ENCODE measurements around the gene SDK1. TPM values are rescaled to one million over a fixed set of nuclear protein-coding genes. Genes with fewer than 3 reads are reported as not detected.

The SDK1 gene
- total and polyA plus RNA-seq, 7 donors: 0.31 to 2.4 (median 1.3) TPM

DNA sequence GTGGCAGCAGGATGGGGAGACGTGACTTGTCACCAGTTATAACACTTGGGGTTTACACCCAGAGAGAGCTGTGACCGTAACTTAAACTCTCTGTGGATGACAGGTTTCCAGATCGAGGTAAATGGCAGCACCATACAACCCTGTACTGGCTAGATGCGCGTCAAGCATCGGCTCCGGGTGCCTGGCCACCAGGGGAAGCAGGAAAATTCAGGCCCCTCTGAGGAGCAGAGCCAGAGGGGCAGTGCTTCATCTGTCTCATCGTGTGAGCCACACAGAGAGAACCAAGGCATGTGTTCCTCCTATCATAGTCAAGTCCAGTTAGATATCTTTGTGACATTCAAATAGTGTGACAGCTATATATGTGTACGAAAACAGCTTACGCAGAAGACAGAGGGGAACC, 728.9 kb downstream of the SDK1 start:
- H3K27ac ChIP-seq: no peak overlapping the region
- no peak overlapping the region for H3K4me3 ChIP-seq
- no peaks in the 10 kb centered on the region for H3K4me1 ChIP-seq
- H3K9me3 ChIP-seq: no peaks in the 10 kb centered on the region
- H3K27me3 ChIP-seq (ENCODE audit: insufficient read depth in 3 of 3, low read length in 2 of 3): no peaks in the 10 kb centered on the region
- intact Hi-C loops (cut with DNase I): no loop called here
- DNase-seq (no peak), ATAC-seq (no peak)
- no peaks in the 10 kb centered on the region for H3K36me3 ChIP-seq (ENCODE audit: insufficient read depth in 1 of 2, low read depth in 1 of 2)
- 92 to 93% (median 92%) methylated on average over 10 of the region's 10 CpGs for WGBS, 3 donors
- TF ChIP-seq, protein P1, sequence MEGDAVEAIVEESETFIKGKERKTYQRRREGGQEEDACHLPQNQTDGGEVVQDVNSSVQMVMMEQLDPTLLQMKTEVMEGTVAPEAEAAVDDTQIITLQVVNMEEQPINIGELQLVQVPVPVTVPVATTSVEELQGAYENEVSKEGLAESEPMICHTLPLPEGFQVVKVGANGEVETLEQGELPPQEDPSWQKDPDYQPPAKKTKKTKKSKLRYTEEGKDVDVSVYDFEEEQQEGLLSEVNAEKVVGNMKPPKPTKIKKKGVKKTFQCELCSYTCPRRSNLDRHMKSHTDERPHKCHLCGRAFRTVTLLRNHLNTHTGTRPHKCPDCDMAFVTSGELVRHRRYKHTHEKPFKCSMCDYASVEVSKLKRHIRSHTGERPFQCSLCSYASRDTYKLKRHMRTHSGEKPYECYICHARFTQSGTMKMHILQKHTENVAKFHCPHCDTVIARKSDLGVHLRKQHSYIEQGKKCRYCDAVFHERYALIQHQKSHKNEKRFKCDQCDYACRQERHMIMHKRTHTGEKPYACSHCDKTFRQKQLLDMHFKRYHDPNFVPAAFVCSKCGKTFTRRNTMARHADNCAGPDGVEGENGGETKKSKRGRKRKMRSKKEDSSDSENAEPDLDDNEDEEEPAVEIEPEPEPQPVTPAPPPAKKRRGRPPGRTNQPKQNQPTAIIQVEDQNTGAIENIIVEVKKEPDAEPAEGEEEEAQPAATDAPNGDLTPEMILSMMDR (IDR thresholded peaks at IDR 0.05): no peak

DNA sequence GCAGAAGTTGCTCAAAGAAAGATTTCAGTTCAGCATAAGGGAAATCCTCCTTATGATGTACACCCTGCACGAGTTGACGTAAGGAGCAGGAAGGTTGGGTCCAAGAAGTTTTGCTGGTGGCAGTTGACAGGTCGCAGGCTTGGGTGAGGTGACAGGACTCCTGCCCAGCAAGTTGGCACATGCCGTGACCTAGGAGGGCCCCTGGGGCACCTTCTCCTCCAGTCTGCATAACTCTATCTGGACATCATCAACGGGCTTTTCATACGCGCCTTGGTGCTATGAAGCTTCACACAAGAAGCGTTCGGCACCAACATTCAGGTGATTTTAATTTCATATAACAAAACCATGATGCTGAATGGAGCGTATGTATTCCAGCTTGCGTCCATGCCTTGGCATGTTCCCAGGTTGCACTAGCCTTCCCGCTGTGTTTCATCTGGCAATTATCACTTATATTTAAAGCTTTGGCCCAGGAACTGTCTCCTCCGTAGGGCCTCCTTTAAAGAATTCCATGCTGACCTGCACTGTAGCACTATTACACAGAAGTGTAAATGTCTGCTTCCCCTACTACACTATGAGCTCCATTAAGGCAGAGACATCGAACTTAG, 729.4 kb downstream of the SDK1 start:
- H3K27me3 ChIP-seq (ENCODE audit: insufficient read depth in 3 of 3, low read length in 2 of 3): no peaks in the 10 kb centered on the region
- TF ChIP-seq, protein P1 (IDR thresholded peaks at IDR 0.05): no peak
- no peak overlapping the region for H3K27ac ChIP-seq
- no peaks in the 10 kb centered on the region for H3K36me3 ChIP-seq (ENCODE audit: insufficient read depth in 1 of 2, low read depth in 1 of 2)
- DNase-seq: no peak
- no peaks in the 10 kb centered on the region for H3K4me1 ChIP-seq
- ATAC-seq: no peak
- intact Hi-C loops (cut with DNase I): no loop called here
- WGBS, 3 donors: 81 to 94% (median 92%) methylated on average over 14 of the region's 14 CpGs
- H3K4me3 ChIP-seq: no peak overlapping the region
- H3K9me3 ChIP-seq: no peaks in the 10 kb centered on the region

DNA sequence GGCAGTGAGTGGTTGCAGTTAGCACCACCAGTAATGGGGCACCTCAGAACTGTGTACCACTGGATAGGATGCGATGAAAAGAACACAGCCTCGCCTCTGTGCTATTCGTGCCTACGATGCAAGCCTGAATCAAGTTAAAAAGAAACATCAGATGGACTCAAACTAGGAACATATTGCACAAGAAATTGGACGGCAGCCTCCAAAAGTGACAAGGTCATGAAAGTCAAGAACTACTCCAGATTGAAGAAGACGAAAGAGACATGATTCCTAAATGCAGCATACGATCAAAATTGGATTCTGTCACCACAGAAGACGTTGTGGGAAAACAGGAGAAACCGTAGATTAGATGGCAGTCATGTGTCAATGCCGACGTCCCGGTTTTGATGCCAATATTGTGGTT, 732.9 kb downstream of the SDK1 start:
- no peak for DNase-seq
- Histone ChIP-seq H3K4me3 (no peak overlapping the region), H3K9me3 (no peaks in the 10 kb centered on the region), H3K4me1 (no peaks in the 10 kb centered on the region), H3K36me3 (ENCODE audit: insufficient read depth in 1 of 2, low read depth in 1 of 2) (no peaks in the 10 kb centered on the region), H3K27ac (no peak overlapping the region), H3K27me3 (ENCODE audit: insufficient read depth in 3 of 3, low read length in 2 of 3) (no peaks in the 10 kb centered on the region)
- no peak for ATAC-seq
- WGBS, 3 donors: 75 to 86% (median 81%) methylated on average over 12 of the region's 12 CpGs
- TF ChIP-seq, protein P1 (IDR thresholded peaks at IDR 0.05): no peak
- intact Hi-C loops (cut with DNase I): no loop called here

DNA sequence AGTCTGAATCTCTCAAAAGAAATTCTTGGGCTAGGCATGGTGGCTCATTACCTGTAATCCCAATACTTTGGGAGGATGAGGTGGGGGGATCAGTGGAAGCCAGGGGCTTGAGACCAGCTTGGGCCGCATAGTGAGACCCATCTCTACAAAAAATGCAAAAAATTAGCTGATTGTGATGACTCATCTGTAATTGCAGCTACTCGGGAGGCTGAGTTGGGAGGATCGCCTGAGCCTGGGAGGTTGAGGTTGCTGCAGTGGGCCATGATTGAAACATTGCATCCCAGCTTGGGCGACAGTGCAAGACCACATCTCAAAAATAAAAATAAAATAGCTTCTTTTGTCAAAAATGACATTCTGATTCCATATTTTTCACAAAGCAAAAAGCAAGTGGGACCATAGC, 736.3 kb downstream of the SDK1 start:
- 91 to 95% (median 94%) methylated on average over 4 of the region's 4 CpGs for WGBS, 3 donors
- Histone ChIP-seq H3K9me3 (no peaks in the 10 kb centered on the region), H3K27ac (no peak overlapping the region), H3K36me3 (ENCODE audit: insufficient read depth in 1 of 2, low read depth in 1 of 2) (no peaks in the 10 kb centered on the region), H3K4me1 (no peaks in the 10 kb centered on the region), H3K4me3 (no peak overlapping the region), H3K27me3 (ENCODE audit: insufficient read depth in 3 of 3, low read length in 2 of 3) (no peaks in the 10 kb centered on the region)
- TF ChIP-seq, protein P1 (IDR thresholded peaks at IDR 0.05): no peak
- no peak for DNase-seq
- intact Hi-C loops (cut with DNase I): no loop called here
- no peak for ATAC-seq

DNA sequence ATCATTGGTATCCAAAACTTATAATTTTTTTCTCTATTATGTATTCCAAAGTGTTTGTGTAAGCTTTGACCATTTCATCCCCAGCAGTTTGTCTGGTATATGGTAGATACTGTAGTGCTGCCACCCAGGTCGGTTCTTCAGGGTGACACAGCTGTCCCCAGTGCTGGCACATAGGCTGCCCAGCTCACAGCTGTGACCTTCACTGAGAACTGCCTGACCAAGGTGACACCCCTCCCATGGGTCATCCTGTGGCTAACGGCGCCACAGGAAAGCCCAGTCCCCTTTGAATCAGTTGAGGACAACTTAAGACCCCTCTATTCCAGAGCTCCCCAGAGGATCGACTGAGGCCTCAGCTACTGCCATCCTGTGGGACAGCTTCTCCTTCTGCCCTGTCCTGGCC, 736.8 kb downstream of the SDK1 start:
- intact Hi-C loops (cut with DNase I): no loop called here
- 45 to 67% (median 50%) methylated on average over 4 of the region's 4 CpGs for WGBS, 3 donors
- no peak overlapping the region for H3K4me3 ChIP-seq
- H3K27me3 ChIP-seq (ENCODE audit: insufficient read depth in 3 of 3, low read length in 2 of 3): no peaks in the 10 kb centered on the region
- H3K36me3 ChIP-seq (ENCODE audit: insufficient read depth in 1 of 2, low read depth in 1 of 2): no peaks in the 10 kb centered on the region
- ATAC-seq (no peak), DNase-seq (no peak)
- H3K9me3 ChIP-seq: no peaks in the 10 kb centered on the region
- TF ChIP-seq, protein P1 (IDR thresholded peaks at IDR 0.05): no peak
- no peaks in the 10 kb centered on the region for H3K4me1 ChIP-seq
- no peak overlapping the region for H3K27ac ChIP-seq

Data from psoas muscle (tissue), 8 donors.